Stimulated activated CD8-positive, alpha-beta memory T cell treated with anti-CD3 and anti-CD28 coated beads, Interleukin-4, amount 100 ng/mL, for 4 hours (primary cell): Measurements from ENCODE around the gene NBPF11.
"Not testable (repeated sequence)": the region's sequence is repeated elsewhere in the genome, so short reads cannot be mapped to it uniquely, and the experiment has no call there.

Experiments used
- DNase-seq, 2 donors: peaks; one replicate each; pipeline ENCODE4 v3.0.0-alpha.2; 2020; ENCODE audit warnings: low read depth in 2 of 2, low spot score in 1 of 2

NBPF11 gene

GRCh38 chr1:148057384-148057783 is 94.7 kb downstream of the NBPF11 start:
- DNase-seq = not testable (repeated sequence)
